HG03575 (cell line): ENCODE data around the gene SLC2A6.

ENCODE experiments used
- ATAC-seq: cut with Tn5 transposase; IDR thresholded peaks from one replicate; pipeline ENCODE4 v1.9.1; 2021; ENCODE audit not compliant: unreplicated experiment, insufficient number of reproducible peaks, low FRiP score; ENCODE audit errors: extremely low read depth

The SLC2A6 gene

DNA sequence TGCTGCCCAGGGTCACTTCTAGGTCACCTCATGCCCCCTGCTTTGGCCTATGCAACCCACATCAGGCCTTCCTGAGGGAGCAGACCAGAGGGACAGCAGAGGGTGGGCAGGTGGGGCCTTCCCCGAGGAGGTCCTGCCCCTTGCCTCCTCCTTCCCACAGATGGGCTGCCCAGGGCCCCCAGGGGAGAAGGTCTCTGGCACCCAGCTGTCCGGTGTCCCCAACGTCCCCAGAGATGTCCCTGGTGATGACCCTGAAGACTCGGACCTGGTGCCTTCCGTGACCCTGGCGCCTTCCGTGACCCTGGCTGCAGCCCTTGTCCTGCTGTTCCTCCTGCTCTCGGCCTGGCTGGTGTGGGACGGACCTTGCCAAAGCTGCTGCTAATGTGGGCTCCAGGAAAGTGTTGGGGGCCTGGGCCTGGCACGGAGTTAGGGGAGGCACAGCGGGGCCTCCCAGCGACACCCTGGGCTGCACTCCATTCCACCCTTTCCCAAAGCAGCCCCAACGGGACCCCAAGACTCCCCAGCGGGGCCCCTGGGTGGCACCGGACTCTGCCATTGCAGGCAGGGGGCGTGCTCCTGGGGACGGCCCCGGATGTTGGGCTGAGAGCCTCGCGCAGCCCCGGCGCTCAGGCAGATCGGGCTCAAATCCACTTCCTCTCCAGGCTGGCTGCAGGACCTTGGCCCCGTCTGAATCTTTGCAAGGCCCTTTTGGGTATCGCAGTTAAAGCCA is 6.8 kb upstream of the SLC2A6 start:
- ATAC-seq, result no peak

DNA sequence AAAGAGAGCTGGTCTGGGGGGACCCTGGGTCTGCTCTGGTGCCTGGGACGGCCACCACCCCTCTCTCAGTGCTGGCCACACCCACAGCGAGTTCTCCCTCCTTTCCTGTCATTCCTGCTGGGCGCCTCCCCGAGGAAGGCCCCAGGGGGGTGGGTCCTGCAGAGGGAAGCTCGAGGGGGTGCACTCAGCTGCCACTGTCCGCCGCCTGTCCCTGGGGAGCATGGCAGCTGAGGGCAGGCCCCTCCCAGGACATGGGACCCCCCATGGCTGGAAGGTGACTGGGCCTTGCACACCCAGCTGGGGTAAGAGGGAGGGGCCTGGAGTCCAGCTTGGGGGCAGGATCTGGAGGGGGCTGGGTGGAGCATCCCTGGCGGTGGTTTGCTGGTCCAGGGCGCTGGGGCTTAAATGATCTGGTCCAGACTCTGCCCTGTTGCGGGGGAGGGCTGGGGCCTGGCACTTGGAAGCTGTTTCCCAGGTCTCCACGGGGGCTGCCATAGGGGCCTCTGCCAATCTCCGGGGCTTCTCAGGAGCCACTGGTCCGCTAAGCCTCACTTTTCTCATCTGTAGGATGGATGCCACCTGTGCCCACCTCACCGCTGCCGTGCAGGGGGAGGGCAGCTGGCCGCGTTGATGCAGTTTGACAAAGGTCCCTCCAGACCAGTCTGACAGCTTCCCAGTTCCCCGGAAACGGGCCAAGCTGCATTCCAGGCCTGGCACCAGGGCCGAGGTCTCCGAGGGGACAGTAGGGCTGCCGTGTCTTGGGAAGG is 6.0 kb upstream of the SLC2A6 start:
- ATAC-seq, result no peak

DNA sequence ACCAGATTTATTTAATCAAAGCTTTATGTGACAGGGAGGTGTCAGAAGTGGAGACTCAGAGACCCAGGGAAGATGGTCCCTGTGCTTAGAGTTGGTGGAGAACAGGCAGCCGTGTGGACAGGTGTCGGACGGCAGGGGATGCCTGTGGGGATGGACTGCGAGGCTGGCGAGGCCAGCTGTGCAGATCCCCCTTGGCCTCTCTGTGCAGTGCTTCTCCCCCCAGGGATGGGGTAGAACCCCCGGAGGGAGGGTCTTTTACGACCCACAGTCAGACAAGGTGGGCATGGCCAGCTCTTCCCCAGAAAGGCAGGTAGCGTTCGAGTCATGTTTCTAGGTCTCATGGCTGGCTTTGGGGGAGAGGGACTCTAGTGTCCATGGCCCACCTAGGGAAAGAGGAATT is 4.7 kb upstream of the SLC2A6 start:
- ATAC-seq, result no peak

DNA sequence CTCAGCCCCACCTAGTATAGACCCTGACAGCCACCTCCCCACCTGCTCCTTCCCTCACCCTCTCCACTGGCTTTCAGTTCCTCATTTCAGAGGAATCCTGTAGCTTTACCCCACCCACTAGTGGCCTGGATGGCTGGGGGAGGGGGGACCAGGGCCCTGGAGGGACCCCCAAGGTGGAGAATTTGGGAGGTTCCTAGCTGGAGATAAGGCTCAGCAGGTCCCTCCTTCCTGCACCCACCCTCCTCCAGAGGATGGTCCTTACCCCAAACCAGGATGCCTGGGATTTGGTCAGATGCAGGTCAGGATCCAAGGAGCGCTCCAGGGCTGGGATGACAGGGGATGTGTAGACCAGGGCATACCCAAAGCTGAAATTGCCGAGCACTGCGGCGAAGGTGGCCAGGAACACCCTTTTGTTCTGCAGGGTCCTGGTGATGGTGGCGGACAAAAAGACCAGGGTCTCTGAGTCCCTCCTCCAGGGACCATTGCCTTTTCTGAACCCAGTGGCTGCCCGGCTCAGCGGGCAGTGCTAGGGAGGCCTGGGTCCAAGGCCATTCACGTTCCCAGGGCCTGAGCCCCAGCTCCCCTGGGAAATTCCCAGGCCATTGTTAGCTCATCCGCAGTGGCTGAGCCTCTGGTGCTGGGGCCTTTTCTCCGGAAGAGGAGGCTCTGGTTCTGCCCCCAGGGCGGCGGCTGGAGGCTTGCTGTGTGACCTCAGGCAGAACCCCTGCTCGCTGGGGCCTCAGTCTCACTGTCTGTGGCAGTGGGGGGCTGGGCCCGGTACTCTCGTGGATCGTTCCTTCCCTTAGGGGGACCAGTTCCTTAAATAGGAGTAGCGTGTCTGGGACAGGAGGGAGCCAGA is 678 bp downstream of the SLC2A6 start:
- ATAC-seq, result no peak

DNA sequence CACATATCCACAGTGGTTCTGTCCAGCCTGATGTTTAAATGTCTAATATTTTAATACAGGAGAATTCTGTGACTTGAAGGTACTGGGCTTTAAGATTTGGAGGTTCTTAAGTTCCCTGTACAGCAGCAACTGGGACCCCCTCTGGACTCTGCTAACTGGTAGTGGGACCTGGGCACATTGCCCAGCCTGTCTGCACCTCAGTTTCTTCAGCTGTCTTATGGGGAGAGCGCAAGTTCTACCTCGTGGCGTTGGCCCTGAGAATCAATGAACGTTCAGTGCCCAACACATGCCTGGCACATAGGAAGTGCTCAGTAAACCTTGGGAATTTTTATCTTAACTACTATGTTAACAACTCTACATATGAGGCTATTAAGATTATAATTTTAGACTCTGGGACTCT is 1.4 kb downstream of the SLC2A6 start:
- ATAC-seq, result no peak

DNA sequence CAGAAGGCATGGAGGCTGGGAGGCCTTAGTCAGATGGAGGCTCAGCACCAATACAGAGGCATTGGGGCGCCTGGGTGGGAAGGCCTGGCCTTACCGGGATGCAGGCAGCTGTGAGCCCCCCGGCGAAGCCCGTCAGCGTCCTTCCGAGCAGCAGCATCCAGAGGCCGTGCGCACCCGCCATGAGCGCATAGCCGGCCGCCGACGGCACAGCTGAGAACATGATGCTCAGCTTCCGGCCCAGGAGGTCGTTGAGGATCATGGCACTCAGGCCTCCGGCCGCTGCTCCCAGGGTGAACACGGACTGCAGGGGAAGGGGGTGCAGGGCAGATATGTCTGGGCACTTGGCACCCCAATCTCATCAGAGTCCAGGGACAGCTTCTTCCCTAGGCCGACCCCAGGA is 2.0 kb downstream of the SLC2A6 start:
- no peak for ATAC-seq

DNA sequence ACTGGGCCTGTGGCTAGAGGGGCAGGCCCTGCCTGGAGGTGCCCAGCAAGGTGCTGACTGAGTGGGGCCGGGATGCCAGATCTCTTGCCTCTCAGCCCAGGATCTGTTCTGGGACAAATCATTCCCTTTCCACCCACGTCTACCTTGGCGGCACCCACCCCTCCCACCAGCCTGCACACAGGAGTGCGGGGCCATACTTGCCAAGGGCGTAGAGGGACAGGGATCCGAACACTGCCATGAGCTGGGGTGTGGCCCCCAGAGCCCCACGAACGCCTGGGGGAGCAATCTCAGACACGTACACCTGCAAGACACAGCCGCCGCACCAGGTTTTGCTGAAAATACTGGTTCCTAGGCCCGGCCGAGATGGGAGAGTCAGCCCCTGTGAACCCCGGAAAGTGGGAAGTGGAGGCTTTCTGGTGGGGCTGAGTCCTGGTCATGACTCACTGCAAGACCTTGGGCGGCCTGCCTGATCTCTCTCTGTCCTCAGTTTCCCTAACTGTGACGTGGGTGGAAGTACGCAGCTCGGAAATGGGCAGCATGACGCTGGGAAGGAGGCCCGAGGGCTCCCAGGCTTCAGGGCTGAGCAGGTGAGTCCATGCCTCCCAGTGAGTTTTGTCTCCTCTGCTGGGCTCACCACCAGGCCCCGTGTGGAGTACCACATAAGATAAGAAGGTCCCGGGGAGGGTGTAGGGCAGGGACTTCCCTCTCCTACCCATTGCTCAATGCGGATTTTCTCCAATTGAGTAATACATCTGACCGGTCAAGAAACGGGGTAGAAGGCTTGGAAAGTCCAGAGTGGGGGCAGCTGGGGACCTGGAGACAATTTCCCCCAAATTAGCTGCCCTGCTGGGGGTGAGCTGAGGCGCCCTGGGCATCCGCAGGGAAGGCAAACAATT is 2.6 kb downstream of the SLC2A6 start:
- no peak for ATAC-seq

DNA sequence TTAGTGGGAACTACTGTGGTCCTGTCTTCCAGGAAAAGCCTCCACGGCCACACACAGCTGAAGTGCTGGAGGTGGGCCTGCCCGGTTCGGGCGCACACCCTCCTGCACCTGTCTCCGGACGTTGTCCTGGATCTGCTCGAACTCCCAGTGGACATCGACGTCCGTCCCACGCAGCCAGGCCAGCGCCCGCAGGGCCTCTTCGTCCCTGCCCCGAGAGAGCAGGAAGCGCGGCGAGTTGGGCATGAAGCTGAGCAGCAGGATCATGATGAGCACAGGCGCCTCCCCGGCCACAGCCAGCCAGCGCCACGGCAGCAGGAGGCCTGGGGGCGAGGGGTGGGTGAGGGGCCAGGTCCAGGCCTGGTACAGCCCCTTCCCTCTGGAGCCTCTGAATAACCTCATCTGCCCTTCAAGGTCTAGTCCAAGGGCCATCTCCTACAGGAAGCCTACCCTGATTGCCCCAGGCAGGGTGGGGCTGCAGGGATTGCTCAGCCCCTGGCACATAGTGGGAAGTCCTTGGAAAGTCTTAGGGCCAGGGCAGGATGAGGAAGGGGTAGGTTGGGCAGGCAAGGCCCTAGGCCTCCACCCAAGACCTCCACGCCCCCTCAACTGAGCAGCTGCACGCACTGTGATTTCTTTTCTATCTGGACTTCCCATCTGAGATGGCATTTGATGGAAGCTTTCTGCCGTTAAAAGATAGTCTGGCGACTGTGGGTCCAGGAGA is 3.4 kb downstream of the SLC2A6 start:
- ATAC-seq, result no peak

DNA sequence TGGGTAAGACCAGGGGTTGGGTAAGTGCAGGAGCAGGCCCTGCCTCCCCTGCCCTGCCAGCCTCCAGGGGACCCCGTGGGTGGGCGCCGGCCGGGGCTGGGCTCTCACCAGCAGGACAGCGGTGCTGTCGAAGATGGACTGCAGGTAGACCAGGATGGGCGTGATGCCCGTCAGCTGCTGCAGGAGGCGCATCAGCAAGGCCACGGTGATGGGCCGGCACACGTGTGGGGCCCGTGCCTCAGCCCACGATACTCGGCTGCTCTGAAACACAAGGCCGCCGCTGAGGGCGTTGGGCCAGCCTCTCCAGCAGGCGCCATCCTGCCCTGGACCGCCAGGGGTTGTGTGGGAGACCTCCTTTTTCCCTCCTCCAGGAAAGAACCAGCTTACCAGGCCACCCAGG is 4.0 kb downstream of the SLC2A6 start:
- ATAC-seq, result no peak

DNA sequence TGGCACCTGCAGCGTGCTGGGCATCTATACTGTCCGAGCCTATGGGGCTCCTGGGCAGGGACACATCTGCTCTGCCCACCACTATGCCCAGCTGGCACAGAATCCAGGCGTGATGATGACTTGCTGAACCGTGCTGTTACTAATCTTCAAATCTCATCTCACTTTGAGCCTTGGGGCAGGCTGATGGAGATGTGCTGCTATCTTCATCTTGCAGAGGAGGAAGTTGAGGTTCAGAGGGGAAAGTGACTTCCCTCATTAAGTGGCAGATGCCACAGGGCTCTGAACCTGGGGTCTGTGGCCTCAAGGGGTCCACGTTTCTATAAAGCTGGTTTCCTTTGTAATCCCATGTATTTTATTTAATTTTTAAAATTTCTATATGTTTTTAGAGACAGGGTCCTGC is 4.7 kb downstream of the SLC2A6 start:
- no peak for ATAC-seq

DNA sequence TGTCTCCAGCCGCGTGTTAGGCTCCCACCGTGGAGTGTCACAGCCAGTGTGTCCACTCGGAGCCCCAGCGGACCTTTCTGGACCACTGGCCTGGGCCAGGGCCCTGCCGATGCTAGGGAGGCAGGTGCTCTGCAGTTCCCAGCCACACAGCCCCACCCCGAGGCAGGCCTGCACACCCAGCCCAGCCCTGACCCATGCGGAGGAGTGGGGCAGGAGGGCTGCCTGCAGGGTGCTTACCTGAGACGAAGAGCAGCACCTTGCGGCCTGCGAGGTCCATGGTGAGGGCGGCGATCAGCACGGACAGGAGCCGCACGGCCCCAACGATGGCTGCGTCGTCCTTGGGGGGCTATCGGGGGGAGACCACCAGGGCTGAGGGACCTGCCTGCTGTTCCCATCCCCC is 5.2 kb downstream of the SLC2A6 start:
- ATAC-seq, result no peak

DNA sequence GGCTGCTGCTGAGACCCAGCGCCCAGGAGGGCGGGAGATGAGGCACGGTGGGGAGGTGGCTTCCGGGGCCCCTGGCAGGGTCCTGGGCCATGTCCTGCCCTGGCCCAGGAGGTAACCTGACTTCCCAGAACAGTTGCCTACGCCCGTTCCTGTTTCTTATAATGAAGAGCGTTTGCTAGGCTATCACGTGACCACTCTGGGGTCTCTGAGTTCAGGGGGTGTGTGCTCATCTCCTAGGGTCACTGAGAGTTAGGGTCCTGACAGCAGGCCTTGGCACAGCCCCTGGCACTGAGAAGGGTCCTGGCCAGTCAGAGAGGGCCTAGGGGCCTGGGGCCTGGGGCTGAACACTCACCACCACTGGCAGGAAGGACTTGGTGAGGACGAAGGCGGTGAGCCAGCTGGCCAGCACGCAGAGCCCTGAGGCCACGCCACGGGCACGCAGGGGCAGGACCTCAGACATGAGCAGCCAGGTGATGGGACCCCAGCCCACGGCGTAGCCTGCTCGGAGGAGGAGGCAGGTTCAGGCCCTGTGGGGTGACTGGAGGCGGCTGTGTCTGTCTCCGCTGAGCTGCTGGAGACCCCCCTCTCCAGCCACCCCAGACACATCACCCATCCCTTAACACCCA is 6.0 kb downstream of the SLC2A6 start:
- no peak for ATAC-seq

DNA sequence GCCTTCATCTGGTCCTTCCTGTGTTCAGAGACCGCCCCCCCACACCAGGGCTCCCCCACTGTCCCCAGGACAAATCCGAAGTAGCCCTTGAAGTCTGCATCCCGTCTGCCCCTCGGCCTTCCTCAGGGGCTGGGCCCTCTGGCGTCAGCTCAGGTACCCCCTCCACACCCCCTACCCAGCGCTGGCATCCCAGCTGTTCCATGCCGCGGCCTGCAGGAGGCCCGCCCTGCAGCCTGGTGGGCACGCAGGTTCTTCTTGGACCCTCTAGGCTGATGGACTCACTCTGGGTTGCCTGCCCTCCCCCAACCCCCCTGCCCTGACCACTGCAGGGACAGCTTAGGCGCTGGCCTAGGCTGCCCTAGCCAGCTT is 6.6 kb downstream of the SLC2A6 start:
- no peak for ATAC-seq

DNA sequence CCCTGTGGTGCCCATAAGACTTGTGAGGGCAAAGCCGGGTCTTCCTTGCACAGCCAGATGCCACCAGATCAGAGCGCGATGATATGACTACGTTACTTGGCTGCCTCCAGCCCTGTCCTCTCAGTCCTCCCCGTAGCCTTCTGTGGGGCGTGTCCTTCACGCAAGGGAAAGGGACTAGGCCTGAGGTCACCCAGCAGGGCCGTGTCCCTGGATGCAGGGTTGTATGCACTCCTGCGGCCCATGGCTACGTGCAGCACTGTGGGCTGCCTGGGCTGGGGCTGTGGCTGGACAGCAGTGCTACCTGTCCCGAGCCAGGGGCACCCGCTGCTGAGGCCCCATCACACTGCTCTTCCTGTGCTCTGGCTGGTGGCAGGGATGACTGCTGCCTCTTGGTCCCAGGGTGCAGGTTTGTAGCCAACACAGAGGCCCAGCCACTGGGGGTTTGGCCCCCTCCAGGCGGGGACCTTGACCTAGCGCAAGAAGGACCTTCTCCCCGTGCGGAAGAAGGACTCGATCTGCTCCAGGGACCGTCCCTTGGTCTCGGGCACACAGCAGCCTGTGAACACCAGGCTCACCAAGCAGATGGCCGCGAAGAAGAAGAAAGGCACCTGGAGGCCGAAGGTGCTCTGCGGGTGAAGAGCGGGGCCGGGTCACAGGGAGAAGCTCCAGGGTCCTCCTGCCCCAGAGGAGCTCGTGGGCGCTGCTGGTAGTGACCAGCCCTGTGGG is 7.2 kb downstream of the SLC2A6 start:
- ATAC-seq, result no peak

DNA sequence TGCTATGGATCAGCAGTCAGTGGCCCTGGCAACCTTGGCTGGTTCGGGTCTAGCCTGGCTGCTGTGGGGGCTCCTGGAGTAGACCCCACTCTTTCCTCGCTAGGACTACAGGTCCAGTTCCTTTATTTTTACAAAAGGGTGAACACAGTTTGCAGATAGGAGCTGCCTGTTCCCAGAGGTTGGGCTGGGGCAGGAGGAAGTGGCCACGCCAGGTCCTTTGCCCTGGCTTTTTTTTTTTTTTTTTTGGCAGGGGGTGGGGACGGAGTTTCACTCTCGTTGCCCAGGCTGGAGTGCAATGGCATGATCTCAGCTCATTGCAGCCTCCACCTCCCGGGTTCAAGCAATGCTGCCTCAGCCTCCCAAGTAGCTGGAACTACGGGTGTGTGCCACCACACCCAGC is 7.9 kb downstream of the SLC2A6 start:
- ATAC-seq, result no peak

DNA sequence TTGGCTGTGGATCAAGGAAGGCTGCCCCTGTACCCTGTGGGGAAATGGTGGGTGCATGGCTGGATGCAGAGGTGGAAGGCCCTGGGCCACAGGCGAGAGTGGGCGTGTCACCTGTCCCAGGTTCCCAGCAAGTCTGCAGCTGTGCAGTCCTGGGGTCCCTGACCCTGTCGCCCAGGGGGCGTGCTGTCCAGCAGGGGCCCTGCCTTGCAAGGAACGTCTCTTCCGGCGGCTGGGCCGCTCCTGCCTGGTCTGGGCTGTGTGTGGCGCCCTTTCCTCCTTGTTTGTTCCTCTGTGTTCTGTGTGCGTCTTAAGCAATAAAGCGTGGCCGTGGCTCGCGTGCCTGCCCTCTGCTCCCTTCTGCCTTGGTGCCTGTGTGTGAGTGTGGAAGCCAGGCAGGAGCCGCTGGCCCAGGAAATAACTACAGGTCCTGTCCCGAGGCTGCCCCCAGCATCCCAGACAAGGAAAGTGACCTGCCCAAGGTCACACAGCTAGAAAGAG is 8.4 kb downstream of the SLC2A6 start:
- ATAC-seq, result no peak

DNA sequence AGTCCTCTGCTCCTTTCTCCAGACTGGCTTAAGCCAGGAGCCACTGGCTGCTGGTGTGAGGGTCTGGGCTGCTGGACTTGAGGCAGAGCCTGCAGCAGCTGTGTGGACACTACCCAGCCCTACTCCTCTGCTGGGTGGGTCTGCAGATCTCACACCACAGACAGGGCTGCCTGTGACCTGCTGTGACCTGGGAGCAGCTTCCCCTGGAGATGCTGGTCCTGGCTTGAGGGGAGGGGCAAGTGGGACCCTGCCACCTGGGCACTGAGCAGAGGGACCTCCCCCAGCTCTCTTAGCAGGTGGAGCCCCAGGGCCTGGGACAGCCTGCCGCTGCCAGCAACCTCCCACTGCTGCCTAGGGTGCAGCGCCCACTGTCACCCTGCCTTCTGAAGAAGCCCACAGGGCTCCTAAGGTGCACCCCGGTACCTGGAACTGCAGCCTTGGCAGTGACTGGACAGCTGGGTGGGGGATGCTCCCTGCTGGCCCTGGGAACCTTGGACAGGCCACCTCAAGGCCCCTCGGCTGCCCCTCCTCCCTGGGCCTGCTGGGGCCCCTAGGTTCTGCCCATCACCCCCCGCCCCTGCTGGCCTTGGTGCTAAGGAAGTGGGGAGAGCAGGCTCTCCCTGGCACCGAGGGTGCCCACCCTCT is 10.0 kb downstream of the SLC2A6 start:
- no peak for ATAC-seq
